NCI-H82 treated with DMSO at 0.1 percent for 48 hours (cell line): ENCODE data around the gene TMEM119.
"Not testable (repeated sequence)": the region's sequence is repeated elsewhere in the genome, so short reads cannot be mapped to it uniquely, and the experiment has no call there.

Source experiments
- DNase-seq: peaks from one replicate; lab custom pipeline; 2025; ENCODE audit not compliant: unreplicated experiment; lab: John Stamatoyannopoulos, UW

The TMEM119 gene

GRCh38 chr12:108567406-108568337 lies 30.2 kb downstream of the TMEM119 start:
- no peak for DNase-seq

GRCh38 chr12:108566452-108566851 lies 31.4 kb downstream of the TMEM119 start:
- DNase-seq = no peak

- no peak for DNase-seq
These were observed 31.9 kb downstream of the TMEM119 start for GRCh38 chr12:108565976-108566375.

GRCh38 chr12:108565146-108565545 lies 32.7 kb downstream of the TMEM119 start:
- DNase-seq = no peak

- no peak for DNase-seq
These were observed 33.2 kb downstream of the TMEM119 start for GRCh38 chr12:108564724-108565123.

- DNase-seq = no peak
These were observed 34.1 kb downstream of the TMEM119 start for GRCh38 chr12:108563804-108564151.

GRCh38 chr12:108563136-108563803 lies 34.6 kb downstream of the TMEM119 start:
- DNase-seq = peak; percentile 47

GRCh38 chr12:108562348-108563135 lies 35.3 kb downstream of the TMEM119 start, which contains the start of gene ISCU:
Gene ISCU (plus strand): TSS chr12:108562596. CDS start chr12:108562623, 27 bp downstream.
- DNase-seq = peak; percentile 92

GRCh38 chr12:108561852-108562347 lies 36.0 kb downstream of the TMEM119 start:
- DNase-seq = peak; percentile 71

- peak; percentile 94 for DNase-seq
These were observed 36.8 kb downstream of the TMEM119 start, which contains the start of gene SART3 for GRCh38 chr12:108560752-108561719. Gene SART3 (minus strand): TSS chr12:108561173. CDS start chr12:108561154, 19 bp downstream.

- no peak for DNase-seq
These were observed 37.6 kb downstream of the TMEM119 start for GRCh38 chr12:108560321-108560721.

- DNase-seq = no peak
These were observed 38.1 kb downstream of the TMEM119 start for GRCh38 chr12:108559748-108560147.

- no peak for DNase-seq
These were observed 38.8 kb downstream of the TMEM119 start for GRCh38 chr12:108559007-108559655.

GRCh38 chr12:108555383-108555782 lies 42.5 kb downstream of the TMEM119 start:
- DNase-seq = not testable (repeated sequence)

- DNase-seq = no peak
These were observed 44.1 kb downstream of the TMEM119 start for GRCh38 chr12:108553799-108554198.

- no peak for DNase-seq
These were observed 46.3 kb downstream of the TMEM119 start for GRCh38 chr12:108551535-108551934.

- no peak for DNase-seq
These were observed 48.8 kb downstream of the TMEM119 start for GRCh38 chr12:108548954-108549521.

- no peak for DNase-seq
These were observed 50.2 kb downstream of the TMEM119 start for GRCh38 chr12:108547686-108548085.

- no peak for DNase-seq
These were observed 54.2 kb downstream of the TMEM119 start for GRCh38 chr12:108543652-108544051.
